Stimulated activated CD4-positive, alpha-beta T cell treated with anti-CD3 and anti-CD28 coated beads, Interleukin-12 subunit alpha, Interleukin-12 subunit beta, amount 100 ng/mL, for 4 hours (primary cell): ENCODE measurements around the gene TWIST2.

Experiments
- DNase-seq: peaks from one replicate; pipeline ENCODE4 v3.0.0-alpha.2; 2020

Gene TWIST2

GRCh38 chr2:238924796-238925195 is 76.9 kb downstream of the TWIST2 start:
- no peak for DNase-seq

DNA sequence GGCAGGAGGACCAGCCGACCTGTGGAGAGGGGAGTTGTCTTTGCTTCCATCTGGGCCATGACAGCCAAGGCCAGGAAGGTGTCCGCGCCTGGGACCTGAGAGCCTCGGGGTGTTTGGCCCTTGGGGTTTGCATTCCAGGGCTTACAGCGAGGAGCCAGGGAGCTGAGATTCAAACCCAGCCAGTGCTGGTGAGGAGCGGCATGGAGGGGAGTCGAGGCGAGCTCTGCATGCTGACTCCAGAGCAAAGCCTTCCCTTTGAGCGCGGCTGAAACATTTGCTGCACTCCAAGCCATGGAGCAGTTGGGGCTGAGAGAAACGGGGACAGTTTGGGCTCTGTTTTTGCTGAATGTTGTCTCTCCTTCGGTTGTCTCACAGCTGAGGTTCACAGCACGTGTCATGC is 77.4 kb downstream of the TWIST2 start:
- no peak for DNase-seq

GRCh38 chr2:238925816-238926521 is 78.1 kb downstream of the TWIST2 start:
- DNase-seq: no peak

- DNase-seq: no peak
Observed at GRCh38 chr2:238926761-238927611, 79.1 kb downstream of the TWIST2 start.

GRCh38 chr2:238927746-238928519 is 80.0 kb downstream of the TWIST2 start:
- no peak for DNase-seq

- no peak for DNase-seq
Observed at GRCh38 chr2:238928520-238929241, 80.8 kb downstream of the TWIST2 start.

DNA sequence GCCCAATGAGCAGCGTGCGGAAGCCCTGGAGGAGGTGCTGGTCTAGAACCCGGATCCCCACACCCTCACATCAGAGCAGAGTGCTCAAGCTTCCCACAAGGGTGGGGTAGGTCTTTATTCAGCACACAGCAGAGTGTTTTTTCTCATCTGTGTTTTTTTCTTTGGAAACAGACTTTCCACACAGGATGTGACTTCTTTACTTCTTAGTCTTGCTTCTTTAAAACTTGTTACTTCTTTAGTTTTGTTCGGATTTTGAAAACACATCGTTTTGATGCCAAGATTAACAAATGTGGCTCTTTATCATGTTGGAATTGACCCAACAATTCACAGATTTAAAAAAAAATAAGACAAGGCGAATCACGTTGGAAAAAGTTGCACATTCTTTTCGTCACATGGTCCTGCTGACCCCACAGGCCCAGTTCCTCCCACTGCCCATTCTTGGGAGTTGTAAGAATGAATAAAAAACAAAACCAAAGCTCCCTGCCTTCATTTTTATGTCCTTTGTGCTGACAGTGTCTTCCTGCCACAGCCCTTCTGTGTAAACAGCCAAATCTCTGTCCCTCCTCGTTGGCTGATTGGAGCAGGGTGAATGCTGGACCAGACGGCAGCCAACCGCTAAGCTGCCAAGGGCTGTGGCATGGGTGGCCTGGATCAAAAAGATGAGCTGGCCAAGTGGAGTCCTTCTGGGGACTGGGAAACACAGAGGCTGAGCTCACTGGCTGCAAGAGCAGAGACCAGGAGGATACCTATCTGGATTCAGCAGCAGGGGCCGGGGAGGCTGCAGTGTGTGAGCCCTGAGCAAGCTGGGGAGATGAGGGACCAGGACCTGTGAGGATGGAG is 81.6 kb downstream of the TWIST2 start:
- no peak for DNase-seq

- no peak for DNase-seq
Observed at GRCh38 chr2:238930216-238930615, 82.3 kb downstream of the TWIST2 start.

- DNase-seq: no peak
Observed at GRCh38 chr2:238936162-238937052, 88.5 kb downstream of the TWIST2 start.

DNA sequence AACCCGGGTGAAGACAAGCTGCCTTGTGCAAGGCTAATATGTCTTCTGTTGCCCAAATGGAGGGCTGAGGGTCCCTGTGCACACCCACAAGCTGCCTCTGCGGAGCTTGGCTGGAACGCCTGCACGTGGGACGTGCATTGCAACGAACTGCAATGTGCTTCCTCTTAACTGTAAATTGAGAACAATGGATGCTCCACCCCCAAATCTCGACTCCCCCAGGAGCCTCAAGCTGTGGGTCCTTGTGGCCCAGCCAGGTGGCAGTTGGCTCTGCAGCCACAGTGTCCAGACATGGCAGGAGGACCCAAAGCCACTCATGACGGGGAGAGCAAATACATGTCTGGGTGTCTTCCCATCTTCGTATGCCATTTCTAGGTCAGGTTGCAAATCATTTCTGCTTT is 90.1 kb downstream of the TWIST2 start:
- DNase-seq: no peak

GRCh38 chr2:238938401-238939055 is 90.6 kb downstream of the TWIST2 start:
- no peak for DNase-seq

DNA sequence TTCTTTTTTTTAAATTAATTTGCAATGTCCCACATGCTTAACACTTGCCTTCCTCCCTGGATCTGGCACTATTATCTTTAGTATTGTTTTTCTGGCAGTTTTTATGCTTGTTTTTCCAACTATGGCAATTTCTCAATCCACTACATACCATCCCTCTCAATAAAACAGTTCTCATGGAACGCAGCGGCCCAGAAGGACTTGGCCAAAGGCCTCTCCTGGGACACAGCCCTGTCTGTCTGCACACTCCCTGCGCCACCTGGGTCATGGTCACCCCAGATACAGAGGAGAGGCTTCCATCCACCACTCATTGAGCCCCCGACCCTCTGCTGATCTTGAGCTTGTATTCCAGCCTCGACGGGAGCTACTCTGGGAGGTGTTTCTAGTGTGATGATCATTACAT is 91.2 kb downstream of the TWIST2 start:
- no peak for DNase-seq

GRCh38 chr2:238939521-238940403 is 91.9 kb downstream of the TWIST2 start:
- DNase-seq: no peak

DNA sequence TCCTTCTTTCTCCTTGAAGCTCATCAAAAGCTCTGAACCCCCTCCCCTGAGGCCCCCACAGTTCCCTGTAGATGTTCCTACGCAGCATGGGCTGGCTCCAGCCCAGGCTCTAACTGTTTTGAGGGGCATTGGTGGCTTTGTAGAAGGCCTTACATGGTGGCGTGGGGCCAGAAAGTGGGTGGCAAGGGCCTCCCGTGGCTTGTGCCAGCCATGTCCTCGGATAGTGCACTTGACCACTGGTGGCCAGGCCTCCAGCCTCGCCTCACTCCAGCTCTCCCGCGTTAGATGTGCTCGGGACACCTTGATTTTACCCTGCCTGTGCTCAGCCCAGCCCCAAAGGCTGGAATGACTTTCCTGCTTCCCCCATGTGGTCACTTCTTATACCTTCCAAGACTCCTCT is 92.9 kb downstream of the TWIST2 start:
- no peak for DNase-seq

DNA sequence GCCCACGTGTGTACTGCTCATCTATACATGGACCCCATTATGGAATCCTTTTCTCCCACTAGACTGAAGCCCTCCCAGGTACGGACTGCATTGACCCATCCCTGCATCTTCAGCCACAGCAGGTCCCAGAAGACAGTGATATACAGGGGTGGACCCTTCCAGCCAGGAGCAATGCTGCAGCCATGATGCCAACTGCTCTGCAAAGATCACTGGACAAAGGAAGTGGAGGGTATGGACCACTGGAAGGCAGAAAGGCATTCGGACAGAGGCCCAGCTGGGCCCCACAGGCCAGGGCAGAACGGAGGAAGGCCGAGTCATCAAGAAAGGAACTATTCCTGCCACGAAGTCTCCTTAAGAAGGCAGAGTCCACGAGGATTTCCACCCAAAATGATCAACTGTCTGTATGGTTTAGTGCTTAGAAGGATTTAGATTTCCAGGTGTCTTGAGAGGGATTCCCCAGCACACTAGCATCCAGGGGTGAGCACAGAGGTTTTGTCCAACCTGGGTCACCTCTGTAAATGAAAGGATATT is 93.4 kb downstream of the TWIST2 start:
- DNase-seq: no peak

GRCh38 chr2:238942080-238942725 is 94.3 kb downstream of the TWIST2 start:
- DNase-seq: no peak

DNA sequence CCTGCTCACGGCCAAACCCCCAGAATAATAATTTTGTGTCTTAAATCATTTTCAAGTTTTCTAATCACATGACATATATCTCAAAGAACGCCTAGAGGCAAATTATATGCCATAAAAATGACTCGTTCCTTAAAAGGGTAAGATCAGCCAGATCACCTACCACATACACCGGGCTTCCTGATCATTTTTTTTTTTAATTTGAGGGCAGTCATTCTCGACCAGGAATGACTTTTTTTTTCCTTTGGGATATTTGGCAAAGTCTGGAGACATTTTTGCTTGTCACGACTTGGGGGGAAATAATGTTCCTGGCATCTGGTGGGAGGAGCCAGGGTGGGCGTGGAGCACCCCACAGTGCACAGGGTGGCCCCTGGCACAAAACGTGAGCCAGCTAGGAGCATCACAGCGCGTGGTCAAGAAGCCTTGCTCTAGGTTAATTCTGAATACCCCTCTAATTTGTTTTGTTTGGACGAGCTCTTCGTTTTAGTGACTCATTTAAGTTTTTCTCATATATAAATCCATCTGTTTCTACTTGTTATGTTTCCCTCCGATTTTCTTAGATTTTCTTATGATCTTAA is 94.9 kb downstream of the TWIST2 start:
- DNase-seq: no peak
